ENCODE results near the gene ARMC2.
"Not testable (repeated sequence)": the region's sequence is repeated elsewhere in the genome, so short reads cannot be mapped to it uniquely, and the experiment has no call there.

Gene ARMC2

GRCh38 chr6:108832738-108833137, 15.5 kb upstream of the ARMC2 start:
- H3K27ac ChIP-seq, result no peak overlapping the region
- DNase-seq (ENCODE audit: low read depth, low spot score), result no peak

GRCh38 chr6:108835218-108835850, 12.9 kb upstream of the ARMC2 start:
- DNase-seq (ENCODE audit: low read depth, low spot score), result no peak
- H3K27ac ChIP-seq, result no peak overlapping the region

- DNase-seq (ENCODE audit: low read depth, low spot score), result no peak
These were observed 12.2 kb upstream of the ARMC2 start for GRCh38 chr6:108836061-108836460.

GRCh38 chr6:108837236-108837971, 10.8 kb upstream of the ARMC2 start:
- no peak for DNase-seq (ENCODE audit: low read depth, low spot score)

More at GRCh38 chr6:108836061-108836460, 12.2 kb upstream of the ARMC2 start:
- no peak overlapping the region for H3K27ac ChIP-seq

GRCh38 chr6:108838101-108838717, 10.0 kb upstream of the ARMC2 start:
- no peak for DNase-seq (ENCODE audit: low read depth, low spot score)
- no peak overlapping the region for H3K27ac ChIP-seq

More at GRCh38 chr6:108837236-108837971, 10.8 kb upstream of the ARMC2 start:
- H3K27ac ChIP-seq, result no peak overlapping the region

GRCh38 chr6:108839083-108839642, 9.1 kb upstream of the ARMC2 start:
- no peak for DNase-seq (ENCODE audit: low read depth, low spot score)
- no peak overlapping the region for H3K27ac ChIP-seq

- no peak overlapping the region for H3K27ac ChIP-seq
- no peak for DNase-seq (ENCODE audit: low read depth, low spot score)
These were observed 7.3 kb upstream of the ARMC2 start for GRCh38 chr6:108840919-108841318.

GRCh38 chr6:108841377-108841855, 6.8 kb upstream of the ARMC2 start:
- no peak for DNase-seq (ENCODE audit: low read depth, low spot score)
- H3K27ac ChIP-seq, result no peak overlapping the region

GRCh38 chr6:108844135-108844534, 4.1 kb upstream of the ARMC2 start:
- H3K27ac ChIP-seq, result no peak overlapping the region
- DNase-seq (ENCODE audit: low read depth, low spot score), result no peak

GRCh38 chr6:108845145-108845544, 3.1 kb upstream of the ARMC2 start:
- no peak overlapping the region for H3K27ac ChIP-seq
- DNase-seq (ENCODE audit: low read depth, low spot score), result no peak

- no peak for DNase-seq (ENCODE audit: low read depth, low spot score)
- no peak overlapping the region for H3K27ac ChIP-seq
These were observed 2.1 kb upstream of the ARMC2 start for GRCh38 chr6:108846101-108846500.

- no peak for DNase-seq (ENCODE audit: low read depth, low spot score)
- no peak overlapping the region for H3K27ac ChIP-seq
These were observed 1.6 kb upstream of the ARMC2 start for GRCh38 chr6:108846628-108847027.

GRCh38 chr6:108847738-108848115, 495 bp upstream of the ARMC2 start:
- no peak overlapping the region for H3K27ac ChIP-seq
- DNase-seq (ENCODE audit: low read depth, low spot score), result no peak

GRCh38 chr6:108850669-108851465, 2.6 kb downstream of the ARMC2 start:
- no peak for DNase-seq (ENCODE audit: low read depth, low spot score)
- H3K27ac ChIP-seq, result no peak overlapping the region

- no peak overlapping the region for H3K27ac ChIP-seq
- DNase-seq (ENCODE audit: low read depth, low spot score), result no peak
These were observed 3.5 kb downstream of the ARMC2 start for GRCh38 chr6:108851756-108852155.

- no peak overlapping the region for H3K27ac ChIP-seq
- DNase-seq (ENCODE audit: low read depth, low spot score), result no peak
These were observed 4.9 kb downstream of the ARMC2 start for GRCh38 chr6:108853077-108853476.

GRCh38 chr6:108862479-108863191, 14.4 kb downstream of the ARMC2 start:
- DNase-seq (ENCODE audit: low read depth, low spot score), result no peak
- H3K27ac ChIP-seq, result no peak overlapping the region

- not testable (repeated sequence) for DNase-seq (ENCODE audit: low read depth, low spot score)
These were observed 17.6 kb downstream of the ARMC2 start for GRCh38 chr6:108865751-108866286.

GRCh38 chr6:108866798-108867197, 18.6 kb downstream of the ARMC2 start:
- DNase-seq (ENCODE audit: low read depth, low spot score), result no peak
- H3K27ac ChIP-seq, result no peak overlapping the region

More at GRCh38 chr6:108865751-108866286, 17.6 kb downstream of the ARMC2 start:
- H3K27ac ChIP-seq, result not testable (repeated sequence)
